GM19193 (cell line): ENCODE results near the gene TTC17.

Experiments used
- POLR2A ChIP-seq: IDR thresholded peaks from 4 replicates; pipeline ENCODE4 v1.6.1; 2011; ENCODE audit not compliant: insufficient read depth, insufficient read length; ENCODE audit errors: extremely low read depth

Gene TTC17

DNA sequence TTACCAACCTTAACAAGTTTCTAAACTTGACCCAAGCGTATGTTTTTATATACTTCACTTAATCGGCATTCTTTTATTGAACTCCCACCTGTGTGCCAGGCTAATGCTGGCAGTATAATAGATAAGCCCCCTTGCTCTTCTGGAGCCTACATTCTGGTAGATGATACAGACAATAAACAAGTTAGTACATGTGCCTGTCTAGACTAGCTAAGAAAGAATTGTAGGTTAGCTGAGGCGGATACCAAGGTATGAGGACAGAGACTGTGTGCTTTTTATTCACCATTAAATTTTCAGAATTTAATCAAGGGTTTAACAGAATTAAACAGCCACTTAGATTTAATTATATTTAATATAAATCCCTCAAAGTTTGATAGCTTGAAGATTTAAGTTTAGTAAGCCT is 45.7 kb downstream of the TTC17 start:
- no peak for TF ChIP-seq POLR2A

DNA sequence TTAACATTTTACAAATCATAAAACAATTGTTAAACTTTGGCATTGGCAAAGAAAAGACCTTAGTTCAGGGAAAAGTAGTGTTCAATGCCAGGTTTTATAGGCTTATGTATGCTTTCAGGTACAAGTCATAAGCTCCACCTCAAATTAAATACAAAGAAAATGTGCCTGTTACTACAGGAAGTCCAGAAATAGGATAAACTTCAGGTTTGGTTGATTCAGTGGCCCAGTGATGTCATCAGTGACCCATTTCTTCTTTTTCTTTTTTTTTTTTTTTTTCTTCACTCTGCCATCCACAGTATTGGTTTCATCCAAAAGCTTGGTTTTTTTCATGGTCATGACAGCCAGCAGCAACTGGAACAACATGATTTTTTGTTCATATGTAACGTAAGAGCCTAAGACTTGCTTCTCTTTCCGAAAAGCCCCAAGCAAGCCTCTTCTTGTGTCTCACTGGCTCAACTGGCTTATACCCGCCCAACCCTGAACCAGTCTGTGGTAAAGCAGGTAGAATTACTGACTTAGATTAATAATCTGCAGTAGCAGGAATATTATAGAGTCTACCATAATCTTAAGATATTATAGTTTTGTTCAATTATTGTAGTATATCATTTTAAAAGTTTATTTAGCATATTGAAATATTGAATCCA is 46.2 kb downstream of the TTC17 start:
- no peak for TF ChIP-seq POLR2A

DNA sequence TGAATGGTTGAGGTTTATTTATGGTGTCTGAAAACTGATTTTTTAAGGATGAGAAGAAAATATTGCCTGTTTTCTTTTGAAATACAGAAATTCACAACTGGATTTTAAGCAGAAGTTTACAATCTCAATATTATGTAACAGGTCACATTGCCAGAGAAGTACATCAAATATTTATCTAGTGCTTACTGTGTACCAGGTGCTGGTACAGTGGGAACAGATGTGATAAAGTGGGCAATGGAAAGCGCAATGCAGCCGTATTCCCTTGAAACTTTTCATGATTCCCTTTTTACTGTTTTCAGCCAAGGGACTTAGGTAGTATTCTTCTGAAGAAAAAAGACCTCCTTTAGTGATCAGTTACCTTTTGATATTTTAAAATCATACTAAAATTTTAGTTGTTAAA is 49.6 kb downstream of the TTC17 start:
- no peak for TF ChIP-seq POLR2A

DNA sequence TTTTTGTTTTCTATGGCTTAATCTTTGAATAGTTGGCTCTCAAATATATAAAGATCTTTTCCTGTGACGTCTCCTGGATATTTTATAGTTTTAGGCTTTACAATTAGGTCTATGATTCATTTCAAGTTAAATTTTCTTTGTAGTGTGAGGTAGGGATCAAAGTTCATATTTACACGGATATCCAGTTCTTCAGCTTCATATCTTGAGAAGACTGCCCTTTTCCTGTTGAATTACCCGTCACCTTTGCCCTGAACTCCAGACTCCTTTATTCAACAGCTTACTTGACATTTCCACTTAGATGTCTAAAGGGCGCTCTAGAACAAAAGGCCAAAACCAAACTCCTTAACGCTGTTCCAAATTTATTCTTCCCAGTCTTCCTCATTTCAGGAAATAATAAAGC is 51.7 kb downstream of the TTC17 start:
- TF ChIP-seq POLR2A = no peak

DNA sequence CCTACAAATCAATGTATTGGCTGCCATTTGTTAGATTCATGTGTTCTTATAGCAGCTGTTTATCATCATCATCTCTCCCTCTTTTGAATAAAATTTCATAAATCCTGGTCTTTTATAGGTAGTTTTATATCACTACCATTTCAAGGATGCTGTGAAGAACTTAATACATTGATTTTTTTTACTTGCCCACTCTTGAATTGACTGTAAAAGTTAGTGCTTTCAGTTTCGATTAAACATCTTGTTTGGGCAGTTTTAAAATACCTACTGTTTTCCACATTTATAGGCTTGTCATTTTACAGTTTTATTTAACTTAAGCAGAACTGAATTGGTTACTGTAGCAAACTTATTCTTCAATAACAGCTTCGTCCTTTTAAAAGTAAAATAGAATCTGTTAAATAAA is 59.5 kb downstream of the TTC17 start:
- no peak for TF ChIP-seq POLR2A

GRCh38 chr11:43419460-43419859 is 60.7 kb downstream of the TTC17 start:
- TF ChIP-seq POLR2A = no peak

- TF ChIP-seq POLR2A = no peak
Observed at GRCh38 chr11:43427971-43428370, 69.3 kb downstream of the TTC17 start.

- TF ChIP-seq POLR2A = no peak
Observed at GRCh38 chr11:43434893-43435292, 76.2 kb downstream of the TTC17 start.

DNA sequence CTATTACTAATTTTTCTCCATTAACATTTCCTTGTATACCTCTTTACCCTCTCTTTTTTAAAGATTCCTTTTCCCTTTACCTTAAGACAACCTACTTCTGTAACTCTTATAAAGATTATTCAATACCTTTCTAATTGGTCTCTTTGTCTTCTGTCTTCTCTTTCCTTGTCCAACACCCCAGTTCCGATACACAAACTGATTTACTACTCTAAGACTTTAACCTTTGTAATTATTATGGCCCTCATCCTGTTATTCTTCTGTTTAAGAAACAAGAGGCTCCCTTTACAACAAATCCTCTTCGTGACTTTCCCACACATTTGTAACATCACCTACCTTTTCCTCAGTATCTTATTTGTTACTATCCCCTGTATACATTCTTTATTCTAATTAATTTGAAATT is 81.8 kb downstream of the TTC17 start:
- TF ChIP-seq POLR2A = no peak

GRCh38 chr11:43443811-43444210 is 85.1 kb downstream of the TTC17 start:
- TF ChIP-seq POLR2A = no peak

- TF ChIP-seq POLR2A = no peak
Observed at GRCh38 chr11:43447151-43447550, 88.4 kb downstream of the TTC17 start.

DNA sequence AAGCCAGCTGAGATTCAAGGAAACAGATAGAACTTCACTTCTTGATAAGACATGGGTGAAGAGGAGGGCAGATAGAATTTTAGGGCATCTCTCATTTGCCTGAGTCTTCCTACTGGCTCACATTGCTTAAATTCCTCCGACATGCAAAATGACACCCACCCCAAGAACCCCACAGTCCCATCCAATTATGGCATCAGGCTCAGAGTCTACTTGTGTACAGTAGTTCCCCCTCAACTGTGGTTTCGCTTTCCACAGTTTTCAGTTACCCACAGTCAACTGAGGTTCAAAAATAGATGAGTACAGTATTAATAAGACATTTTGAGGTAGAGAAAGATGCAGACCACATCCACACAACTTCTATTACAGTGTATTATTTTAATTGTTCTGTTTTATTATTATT is 99.8 kb downstream of the TTC17 start:
- TF ChIP-seq POLR2A = no peak

- no peak for TF ChIP-seq POLR2A
Observed at GRCh38 chr11:43459246-43459645, 100.5 kb downstream of the TTC17 start.

DNA sequence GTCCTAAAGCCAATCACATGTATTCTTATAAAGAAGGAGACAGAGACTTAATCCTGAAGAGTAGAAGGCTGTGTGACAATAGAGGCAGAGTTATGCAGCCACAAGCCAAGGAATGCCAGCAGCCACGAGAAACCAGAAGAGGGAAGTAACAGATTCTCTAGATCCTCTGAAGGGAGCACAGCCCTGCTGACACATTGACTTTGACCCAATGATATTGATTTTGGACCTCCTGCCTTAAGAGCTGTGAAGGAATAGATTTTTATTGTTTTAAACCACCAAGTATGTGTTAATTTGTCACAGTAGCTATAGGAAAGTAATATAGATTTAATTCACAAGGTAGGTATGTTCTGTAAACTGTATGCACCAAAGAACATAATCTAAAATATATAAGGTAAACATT is 103.6 kb downstream of the TTC17 start:
- TF ChIP-seq POLR2A = no peak

GRCh38 chr11:43467958-43468357 is 109.2 kb downstream of the TTC17 start:
- no peak for TF ChIP-seq POLR2A

- TF ChIP-seq POLR2A = no peak
Observed at GRCh38 chr11:43486141-43486540, 127.4 kb downstream of the TTC17 start.

GRCh38 chr11:43489869-43490465 is 131.2 kb downstream of the TTC17 start:
- no peak for TF ChIP-seq POLR2A

GRCh38 chr11:43492701-43493100 is 134.0 kb downstream of the TTC17 start:
- TF ChIP-seq POLR2A = no peak

DNA sequence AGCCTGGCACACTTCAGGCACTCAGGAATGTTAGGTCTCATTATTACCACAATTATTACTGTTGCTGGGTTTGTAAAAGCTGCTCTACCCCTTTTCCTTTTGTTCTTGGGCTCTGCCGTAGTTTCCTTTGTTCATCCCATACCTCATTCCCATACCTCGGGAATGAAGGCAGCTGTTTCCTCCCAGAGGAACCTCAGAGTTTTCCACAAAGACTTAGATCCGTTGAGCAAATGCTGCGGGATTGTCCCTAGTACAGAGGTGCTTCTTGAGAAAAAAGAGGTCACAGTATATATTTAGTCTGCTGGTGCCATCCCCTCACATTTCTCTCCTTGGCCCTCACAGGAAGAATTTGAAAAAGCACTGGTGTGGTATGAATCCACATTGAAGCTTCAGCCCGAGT is 134.7 kb downstream of the TTC17 start:
- no peak for TF ChIP-seq POLR2A
